Peyer's patch (tissue), 4 donors: Measurements from ENCODE around the gene MGRN1.
"Not testable (repeated sequence)": the region's sequence is repeated elsewhere in the genome, so short reads cannot be mapped to it uniquely, and the experiment has no call there.

Source experiments
- POLR2A ChIP-seq, 2 donors: fragments of 450-650 bp; IDR thresholded peaks; one replicate each; pipeline ENCODE4 v1.5.1; 2017; ENCODE audit warnings: antibody characterized with exemption in 2 of 2, mild to moderate bottlenecking in 2 of 2, moderate library complexity in 2 of 2
- TF ChIP-seq, protein P1 (sequence below), 6 experiments: fragments of 450-650 bp in 4 of 6; fragments of 200-600 bp in 2 of 6; sonication (generic) in 1 of 6; IDR thresholded peaks; one replicate each; pipeline ENCODE4 v1.5.1; 2017 to 2019; ENCODE audit warnings: antibody characterized with exemption in 6 of 6, mild to moderate bottlenecking in 3 of 6, moderate library complexity in 1 of 6

DNA sequence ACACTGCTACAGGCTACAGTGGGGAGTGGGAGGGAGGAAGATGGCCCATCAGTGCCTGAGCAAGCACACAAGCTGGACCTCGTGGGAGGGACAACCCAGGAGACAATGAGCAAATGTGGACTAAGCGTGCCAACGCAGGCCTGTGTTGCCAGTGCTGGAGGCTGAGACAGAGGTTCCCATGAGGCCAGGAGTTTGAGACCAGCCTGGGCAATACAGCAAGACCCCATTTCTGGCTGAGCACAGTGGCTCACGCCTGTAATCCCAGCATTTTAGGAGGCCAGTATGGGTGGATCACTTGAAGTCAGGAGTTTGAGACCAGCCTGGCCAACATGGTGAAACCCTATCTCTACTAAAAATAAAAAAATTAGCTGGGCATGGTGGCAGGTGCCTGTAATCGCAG is 113.7 kb downstream of the MGRN1 start:
- TF ChIP-seq, protein P1, sequence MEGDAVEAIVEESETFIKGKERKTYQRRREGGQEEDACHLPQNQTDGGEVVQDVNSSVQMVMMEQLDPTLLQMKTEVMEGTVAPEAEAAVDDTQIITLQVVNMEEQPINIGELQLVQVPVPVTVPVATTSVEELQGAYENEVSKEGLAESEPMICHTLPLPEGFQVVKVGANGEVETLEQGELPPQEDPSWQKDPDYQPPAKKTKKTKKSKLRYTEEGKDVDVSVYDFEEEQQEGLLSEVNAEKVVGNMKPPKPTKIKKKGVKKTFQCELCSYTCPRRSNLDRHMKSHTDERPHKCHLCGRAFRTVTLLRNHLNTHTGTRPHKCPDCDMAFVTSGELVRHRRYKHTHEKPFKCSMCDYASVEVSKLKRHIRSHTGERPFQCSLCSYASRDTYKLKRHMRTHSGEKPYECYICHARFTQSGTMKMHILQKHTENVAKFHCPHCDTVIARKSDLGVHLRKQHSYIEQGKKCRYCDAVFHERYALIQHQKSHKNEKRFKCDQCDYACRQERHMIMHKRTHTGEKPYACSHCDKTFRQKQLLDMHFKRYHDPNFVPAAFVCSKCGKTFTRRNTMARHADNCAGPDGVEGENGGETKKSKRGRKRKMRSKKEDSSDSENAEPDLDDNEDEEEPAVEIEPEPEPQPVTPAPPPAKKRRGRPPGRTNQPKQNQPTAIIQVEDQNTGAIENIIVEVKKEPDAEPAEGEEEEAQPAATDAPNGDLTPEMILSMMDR (IDR thresholded peaks at IDR 0.05) = not testable (repeated sequence)
- not testable (repeated sequence) for TF ChIP-seq POLR2A (IDR thresholded peaks at IDR 0.05)
